Breast epithelium (tissue), 3 donors: ENCODE data around the gene NEU4.

Source experiments
- CTCF ChIP-seq, 3 donors: fragments of 450-650 bp; IDR thresholded peaks; one replicate each; pipeline ENCODE4 v1.5.1; 2016 to 2017; ENCODE audit warnings: antibody characterized with exemption in 3 of 3, mild to moderate bottlenecking in 3 of 3, moderate library complexity in 3 of 3
- POLR2A ChIP-seq: fragments of 450-650 bp; IDR thresholded peaks from one replicate; pipeline ENCODE4 v1.6.1; 2016; ENCODE audit warnings: antibody characterized with exemption, mild to moderate bottlenecking, moderate library complexity
- POLR2AphosphoS5 ChIP-seq, 3 donors: sonication (generic); formaldehyde crosslinking; IDR thresholded peaks; one replicate each; pipeline ENCODE4 v1.6.1; 2017; ENCODE audit warnings: antibody characterized with exemption in 3 of 3

GRCh38 chr2:241849616-241850543, 40.9 kb downstream of the NEU4 start:
- TF ChIP-seq CTCF (IDR thresholded peaks at IDR 0.05) (no peak), POLR2A (no peak), POLR2AphosphoS5 (IDR thresholded peaks at IDR 0.05) (no peak)
